Parathyroid adenoma (tissue), 2 donors: ENCODE results near the gene ITM2C.

Experiments
- H2AFZ ChIP-seq: fragments of 300-600 bp; sonication (generic); one replicate; pipeline ENCODE4 v1.7.0; 2017; ENCODE audit warnings: antibody characterized with exemption, mild to moderate bottlenecking
- H3K27ac ChIP-seq: fragments of 300-600 bp; sonication (generic); one replicate; pipeline ENCODE4 v1.7.0; 2017
- H3K27me3 ChIP-seq: fragments of 300-600 bp; sonication (generic); one replicate; pipeline ENCODE4 v1.7.0; 2017; ENCODE audit warnings: low read length; ENCODE audit not compliant: control insufficient read depth, insufficient read depth
- H3K36me3 ChIP-seq: fragments of 300-600 bp; sonication (generic); one replicate; pipeline ENCODE4 v1.7.0; 2017; ENCODE audit warnings: low read length; ENCODE audit not compliant: control insufficient read depth, insufficient read depth
- H3K4me1 ChIP-seq: fragments of 300-600 bp; sonication (generic); one replicate; pipeline ENCODE4 v1.7.0; 2017; ENCODE audit warnings: control low read depth
- H3K4me2 ChIP-seq: fragments of 300-600 bp; sonication (generic); one replicate; pipeline ENCODE4 v1.7.0; 2017; ENCODE audit warnings: low read length
- H3K4me3 ChIP-seq: fragments of 300-600 bp; sonication (generic); one replicate; pipeline ENCODE4 v1.7.0; 2017; ENCODE audit warnings: low read depth, low read length
- H3K79me2 ChIP-seq: fragments of 300-600 bp; sonication (generic); one replicate; pipeline ENCODE4 v1.7.0; 2017; ENCODE audit warnings: control low read depth
- H3K9ac ChIP-seq: fragments of 300-600 bp; sonication (generic); one replicate; pipeline ENCODE4 v1.7.0; 2017; ENCODE audit warnings: mild to moderate bottlenecking
- H3K9me3 ChIP-seq: fragments of 300-600 bp; sonication (generic); one replicate; pipeline ENCODE4 v1.7.0; 2017; ENCODE audit warnings: low read length; ENCODE audit not compliant: control insufficient read depth
- TF ChIP-seq, protein P1 (sequence below): fragments of 300-600 bp; sonication (generic); IDR thresholded peaks from one replicate; pipeline ENCODE4 v1.7.0; 2017; ENCODE audit warnings: antibody characterized with exemption, mild to moderate bottlenecking
- donor health status: primary hyperparathyroidism.

ITM2C gene

DNA sequence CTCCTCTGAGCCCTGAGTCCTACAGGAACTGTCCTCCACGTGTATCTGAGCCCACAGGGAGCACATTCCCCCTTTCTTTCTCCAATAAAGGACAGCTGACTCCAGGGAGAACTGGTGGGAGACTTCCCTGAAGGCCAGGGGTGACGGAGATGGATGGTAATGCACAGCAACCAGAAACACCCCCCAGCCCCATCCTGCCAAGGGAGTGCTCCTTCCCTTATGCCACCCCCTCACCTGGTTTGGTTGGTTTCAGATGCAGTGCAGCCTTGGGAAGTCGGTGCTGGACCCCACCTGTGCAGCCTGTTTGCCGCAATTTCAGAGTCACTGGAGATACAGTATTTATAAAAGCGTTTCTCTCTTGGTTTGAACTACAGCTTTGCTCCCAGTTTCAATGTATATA, 36.3 kb downstream of the ITM2C start:
- no peak overlapping the region for H3K27ac ChIP-seq
- TF ChIP-seq, protein P1, sequence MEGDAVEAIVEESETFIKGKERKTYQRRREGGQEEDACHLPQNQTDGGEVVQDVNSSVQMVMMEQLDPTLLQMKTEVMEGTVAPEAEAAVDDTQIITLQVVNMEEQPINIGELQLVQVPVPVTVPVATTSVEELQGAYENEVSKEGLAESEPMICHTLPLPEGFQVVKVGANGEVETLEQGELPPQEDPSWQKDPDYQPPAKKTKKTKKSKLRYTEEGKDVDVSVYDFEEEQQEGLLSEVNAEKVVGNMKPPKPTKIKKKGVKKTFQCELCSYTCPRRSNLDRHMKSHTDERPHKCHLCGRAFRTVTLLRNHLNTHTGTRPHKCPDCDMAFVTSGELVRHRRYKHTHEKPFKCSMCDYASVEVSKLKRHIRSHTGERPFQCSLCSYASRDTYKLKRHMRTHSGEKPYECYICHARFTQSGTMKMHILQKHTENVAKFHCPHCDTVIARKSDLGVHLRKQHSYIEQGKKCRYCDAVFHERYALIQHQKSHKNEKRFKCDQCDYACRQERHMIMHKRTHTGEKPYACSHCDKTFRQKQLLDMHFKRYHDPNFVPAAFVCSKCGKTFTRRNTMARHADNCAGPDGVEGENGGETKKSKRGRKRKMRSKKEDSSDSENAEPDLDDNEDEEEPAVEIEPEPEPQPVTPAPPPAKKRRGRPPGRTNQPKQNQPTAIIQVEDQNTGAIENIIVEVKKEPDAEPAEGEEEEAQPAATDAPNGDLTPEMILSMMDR = no peak
- no peaks in the 10 kb centered on the region for H3K27me3 ChIP-seq
- no peak overlapping the region for H3K4me2 ChIP-seq
- no peaks in the 10 kb centered on the region for H3K36me3 ChIP-seq
- H3K9me3 ChIP-seq = no peaks in the 10 kb centered on the region
- H3K79me2 ChIP-seq = no peaks in the 10 kb centered on the region
- H2AFZ ChIP-seq = no peak overlapping the region
- no peaks in the 10 kb centered on the region for H3K4me1 ChIP-seq
- H3K9ac ChIP-seq = no peak overlapping the region
- H3K4me3 ChIP-seq = no peak overlapping the region

DNA sequence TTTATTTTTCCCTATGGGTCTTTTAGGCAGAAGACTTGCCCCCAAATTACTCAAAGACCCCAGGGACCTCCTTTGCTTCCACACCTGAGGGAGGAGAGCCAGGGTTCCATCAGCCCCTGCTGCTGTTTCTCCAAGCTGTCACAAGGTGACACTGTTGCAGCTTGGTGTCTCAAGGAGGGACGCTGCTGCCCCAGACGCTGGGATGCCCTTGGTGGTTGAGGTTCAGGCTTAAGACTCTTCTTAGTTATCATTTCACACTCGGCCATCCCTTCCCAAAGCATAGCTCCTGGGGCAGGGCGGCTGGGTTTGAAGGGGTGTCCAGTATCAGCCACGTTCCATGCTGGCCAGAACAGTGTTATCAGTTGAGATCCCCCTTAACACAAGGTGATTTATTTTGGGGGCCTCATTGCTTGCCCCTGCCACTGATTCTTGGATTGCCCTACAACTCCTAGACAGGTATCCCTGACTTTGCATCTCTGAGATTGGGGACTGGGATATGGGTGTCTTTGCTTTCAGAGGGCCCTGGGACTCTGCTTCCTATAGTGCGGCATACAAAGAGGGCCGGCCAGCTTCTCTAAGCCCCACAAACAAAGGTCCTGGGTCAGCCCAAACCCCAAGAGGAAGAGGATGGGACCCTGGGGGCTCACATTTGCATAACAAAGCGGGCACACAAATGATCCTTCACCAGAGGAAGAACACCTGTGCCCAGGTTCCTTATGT, 37.6 kb downstream of the ITM2C start:
- TF ChIP-seq, protein P1 = peak; percentile 83
- H3K27me3 ChIP-seq = no peaks in the 10 kb centered on the region
- no peak overlapping the region for H3K27ac ChIP-seq
- H3K4me1 ChIP-seq = no peaks in the 10 kb centered on the region
- H2AFZ ChIP-seq = no peak overlapping the region
- H3K4me2 ChIP-seq = no peak overlapping the region
- H3K36me3 ChIP-seq = no peaks in the 10 kb centered on the region
- no peak overlapping the region for H3K9ac ChIP-seq
- H3K4me3 ChIP-seq = no peak overlapping the region
- no peaks in the 10 kb centered on the region for H3K9me3 ChIP-seq
- H3K79me2 ChIP-seq = no peaks in the 10 kb centered on the region

DNA sequence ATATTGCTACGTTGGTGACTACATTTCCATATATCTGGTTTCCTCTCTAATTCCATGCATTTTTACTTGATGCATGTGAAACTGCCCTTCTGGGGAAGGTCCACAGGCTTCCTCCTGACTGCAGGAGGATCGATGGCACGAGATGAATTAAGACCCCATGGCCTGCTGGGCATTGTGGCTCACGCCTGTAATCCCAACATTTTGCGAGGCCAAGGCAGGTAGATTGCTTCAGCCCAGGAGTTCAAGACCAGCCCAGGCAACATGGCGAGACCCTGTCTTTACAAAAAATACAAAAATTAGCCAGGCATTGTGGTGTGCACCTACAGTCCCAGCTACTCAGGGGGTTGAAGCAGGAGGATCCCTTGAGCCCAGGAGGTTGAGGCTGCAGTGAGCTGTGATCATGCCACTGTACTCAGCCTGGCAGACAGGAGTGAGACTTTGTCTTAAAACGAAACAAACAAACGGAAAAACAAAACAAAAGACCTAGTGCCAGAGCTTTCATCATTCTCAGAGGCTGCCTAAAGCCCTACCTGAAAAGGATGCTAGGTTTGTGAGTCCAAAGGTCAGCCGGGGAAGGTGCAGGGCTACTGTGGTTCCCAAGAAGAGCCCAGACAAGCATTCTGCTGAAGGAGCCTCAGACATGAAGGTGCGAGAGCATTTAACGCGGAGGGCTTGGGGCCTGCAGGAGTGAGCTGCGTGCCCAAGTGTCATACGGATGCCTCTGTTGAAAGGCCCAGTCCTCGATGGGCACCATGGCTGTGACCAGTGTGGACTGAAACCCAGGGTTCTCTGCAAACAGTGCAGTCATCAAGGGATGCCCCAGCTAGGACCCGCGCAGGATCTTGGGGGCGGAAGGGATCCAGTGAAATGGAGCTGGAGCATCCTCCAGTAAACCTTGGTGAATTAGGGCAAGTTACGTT, 38.7 kb downstream of the ITM2C start:
- no peaks in the 10 kb centered on the region for H3K36me3 ChIP-seq
- no peaks in the 10 kb centered on the region for H3K9me3 ChIP-seq
- TF ChIP-seq, protein P1 = no peak
- no peak overlapping the region for H3K4me2 ChIP-seq
- H3K27me3 ChIP-seq = no peaks in the 10 kb centered on the region
- H3K4me1 ChIP-seq = no peaks in the 10 kb centered on the region
- no peak overlapping the region for H3K27ac ChIP-seq
- no peak overlapping the region for H3K9ac ChIP-seq
- H3K4me3 ChIP-seq = no peak overlapping the region
- no peaks in the 10 kb centered on the region for H3K79me2 ChIP-seq
- H2AFZ ChIP-seq = no peak overlapping the region

DNA sequence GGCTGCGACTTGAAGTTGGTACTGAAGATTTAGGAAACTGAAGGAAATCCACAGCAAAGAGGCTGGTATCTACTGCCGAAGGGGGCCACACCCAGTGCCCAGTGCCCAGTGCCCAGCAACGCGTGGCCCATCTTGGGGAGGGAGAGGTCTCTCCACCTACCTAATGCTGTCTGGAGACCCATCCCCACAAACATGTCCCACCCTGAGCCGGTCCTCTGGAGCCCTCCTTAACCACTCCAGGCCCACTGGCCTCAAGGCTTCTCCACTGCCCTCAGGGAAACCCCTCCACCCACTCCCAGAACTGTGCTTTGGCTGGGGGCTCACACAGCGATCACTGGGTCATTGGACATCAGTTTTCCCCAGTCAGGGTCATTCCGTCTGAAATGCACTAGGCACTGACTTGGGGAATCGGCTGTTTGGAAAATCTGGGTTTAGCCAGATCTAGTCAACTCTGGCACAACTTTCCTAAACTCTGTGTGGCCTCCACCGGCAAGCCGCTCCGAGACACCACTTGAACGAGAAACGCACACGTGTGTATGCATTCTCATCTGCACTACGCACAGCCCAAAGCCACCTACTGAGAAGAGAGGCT, 40.2 kb downstream of the ITM2C start:
- no peak overlapping the region for H3K9ac ChIP-seq
- H3K4me1 ChIP-seq = no peaks in the 10 kb centered on the region

More for the DNA sequence above, 40.2 kb downstream of the ITM2C start:
- Histone ChIP-seq H3K9me3 (no peaks in the 10 kb centered on the region), H3K4me2 (no peak overlapping the region), H3K36me3 (no peaks in the 10 kb centered on the region), H2AFZ (no peak overlapping the region), H3K4me3 (no peak overlapping the region), H3K79me2 (no peaks in the 10 kb centered on the region), H3K27me3 (no peaks in the 10 kb centered on the region), H3K27ac (no peak overlapping the region)
- TF ChIP-seq, protein P1 = no peak
